COLO829 (cell line): ENCODE results near the gene CDSN.
A peak's percentile ranks its signal among the peaks of the same experiment; 100 is the strongest.

ENCODE experiments used
- DNase-seq: peaks from one replicate; pipeline ENCODE4 v3.0.0; 2012; ENCODE audit warnings: low spot score

Gene CDSN

DNA sequence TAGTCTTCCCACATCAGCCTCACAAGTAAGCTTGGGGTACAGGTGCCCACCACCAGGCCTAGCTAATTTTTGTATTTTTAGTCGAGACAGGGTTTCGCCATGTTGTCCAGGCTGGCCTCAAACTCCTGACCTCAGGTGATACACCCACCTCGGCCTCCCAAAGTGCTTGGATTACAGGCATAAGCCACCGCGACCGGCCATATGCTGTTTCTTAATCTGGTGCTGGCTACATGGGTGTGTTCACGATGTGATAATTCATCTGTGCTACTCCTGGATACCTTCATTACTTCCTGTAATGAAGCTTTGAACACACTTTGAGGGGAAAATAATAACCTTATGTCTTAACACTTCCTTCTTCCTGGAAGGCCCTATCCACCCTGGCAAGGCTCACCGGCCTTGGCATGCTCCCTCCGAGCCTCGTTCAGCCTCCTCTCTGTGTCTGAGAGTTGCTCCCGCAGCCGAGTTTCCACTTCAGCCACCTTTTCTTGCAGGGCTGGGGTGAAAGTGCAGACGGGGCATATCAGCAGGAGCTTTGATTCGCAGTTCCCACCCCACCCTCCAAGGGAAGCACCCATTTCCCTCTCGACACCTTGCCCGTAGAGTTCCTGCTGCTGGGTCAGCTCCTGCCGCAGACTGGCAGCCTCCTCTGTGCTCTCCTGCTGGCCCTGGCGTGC is 24.2 kb upstream of the CDSN start:
- no peak for DNase-seq

DNA sequence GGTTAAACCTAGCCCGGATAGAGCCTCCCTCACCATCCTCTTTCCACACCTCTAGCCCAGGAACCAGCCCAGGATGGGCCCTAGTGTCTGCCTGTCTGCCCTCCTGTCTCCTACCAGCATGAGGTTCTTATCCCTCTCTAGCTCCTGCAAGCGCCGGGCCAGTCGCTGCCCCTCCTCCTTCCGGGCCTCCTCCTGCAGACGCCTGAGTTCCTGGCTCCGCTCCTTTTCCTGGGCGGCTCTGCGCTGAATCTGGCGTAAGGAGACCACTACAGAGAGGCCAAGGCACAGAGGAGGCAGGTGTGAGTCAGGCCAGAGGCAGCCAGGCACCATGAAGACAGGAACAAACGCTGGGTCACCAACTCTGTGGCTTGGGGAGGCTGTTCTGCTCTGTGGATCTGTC is 22.9 kb upstream of the CDSN start:
- no peak for DNase-seq

DNA sequence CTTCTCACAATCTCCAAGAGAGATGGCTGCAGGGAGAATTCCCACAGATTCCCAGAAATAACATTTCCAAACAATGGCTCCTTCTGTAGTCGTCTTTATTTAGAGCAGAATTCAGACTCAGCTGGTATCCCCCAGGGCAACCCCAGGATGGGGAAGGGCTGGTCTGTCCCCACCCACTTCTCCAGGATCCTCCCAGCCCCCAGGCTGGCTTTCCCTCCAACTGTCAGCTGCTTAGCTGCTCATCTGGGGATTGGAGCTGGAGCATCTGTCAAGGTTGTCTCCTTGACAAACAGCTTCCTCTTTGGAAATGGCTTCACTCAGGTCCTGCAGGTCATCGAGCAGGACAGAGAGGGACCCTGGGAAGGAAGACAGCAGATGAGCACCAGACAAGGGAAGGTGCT is 22.1 kb upstream of the CDSN start:
- DNase-seq = peak; percentile 84

DNA sequence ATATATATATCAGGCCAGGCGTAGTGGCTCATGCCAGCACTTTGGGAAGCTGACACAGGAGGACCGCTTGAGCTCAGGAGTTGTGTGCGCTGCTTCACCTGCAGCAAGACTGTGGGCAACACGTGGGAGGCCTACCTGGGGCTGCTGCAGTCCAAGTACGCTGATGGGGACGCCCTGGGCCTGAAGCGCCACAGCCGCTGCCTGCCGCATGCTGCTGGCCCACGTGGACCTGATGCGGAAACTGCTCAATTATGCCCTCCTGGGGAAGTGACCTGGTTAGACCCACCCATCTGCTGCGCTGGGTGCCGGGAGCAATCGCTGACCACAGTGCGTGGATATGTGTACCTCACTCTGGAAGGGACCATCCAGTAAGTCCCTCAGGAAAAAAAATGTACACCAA is 20.4 kb upstream of the CDSN start:
- no peak for DNase-seq

DNA sequence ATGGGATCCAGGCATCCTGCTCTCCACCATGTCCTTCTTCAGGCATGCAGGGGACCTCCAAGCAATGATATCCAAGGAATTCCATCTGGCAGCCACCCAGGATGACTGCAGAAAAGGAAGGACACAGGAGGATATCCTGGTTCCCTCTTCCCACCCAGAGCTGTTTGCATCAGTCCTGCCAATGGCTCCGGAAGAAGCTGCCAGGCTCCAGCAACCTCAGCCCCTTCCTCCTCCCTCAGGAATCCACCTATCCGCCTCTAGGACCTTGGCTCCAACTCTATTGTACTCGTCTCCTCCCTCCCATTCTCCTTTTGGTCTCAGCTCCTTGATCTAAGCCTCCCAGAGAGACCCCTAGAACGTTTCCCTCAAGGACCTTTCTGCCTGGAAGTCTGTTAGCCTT is 19.4 kb upstream of the CDSN start:
- DNase-seq = no peak

DNA sequence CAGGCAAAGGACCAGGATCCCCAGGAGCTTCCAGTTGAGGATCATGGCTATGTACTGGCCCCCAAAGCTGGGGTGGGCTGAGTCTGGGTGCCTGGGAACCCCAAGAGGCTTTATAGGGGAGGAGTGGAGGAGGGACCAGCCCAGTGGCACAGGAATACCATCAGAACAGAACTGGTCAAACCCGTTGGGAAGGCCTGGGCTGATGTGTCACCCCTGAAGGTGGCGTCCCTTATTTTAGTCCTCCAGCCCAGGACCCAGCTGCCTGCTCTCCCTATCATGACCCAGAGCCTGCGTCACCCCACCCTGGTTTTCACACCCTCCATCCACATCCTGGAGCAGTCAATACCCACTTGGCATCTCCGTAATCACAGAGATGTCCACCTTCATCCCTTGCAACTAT is 18.7 kb upstream of the CDSN start, which contains the start of gene PSORS1C2:
TSS of gene PSORS1C2 (minus strand) at position 85 of the 400 bp plus-strand sequence. CDS start at position 45, 40 bp downstream.
- DNase-seq = no peak

DNA sequence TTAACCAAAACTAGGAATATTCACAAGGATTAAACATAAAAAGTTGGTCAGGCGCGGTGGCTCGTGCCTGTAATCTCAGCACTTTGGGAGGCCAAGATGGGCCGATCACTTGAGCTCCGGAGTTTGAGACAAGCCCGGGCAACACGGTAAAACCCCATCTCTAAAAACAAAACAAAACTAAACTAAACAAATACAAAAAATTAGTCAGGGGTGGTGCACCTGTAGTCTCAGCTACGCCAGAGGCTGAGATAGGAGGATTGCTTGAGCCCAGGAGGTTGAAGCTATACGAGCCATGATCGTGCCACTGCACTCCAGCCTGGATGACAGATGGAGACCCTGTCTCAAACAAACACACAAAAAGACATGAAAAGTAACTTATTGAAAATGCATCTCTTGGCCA is 15.5 kb upstream of the CDSN start:
- DNase-seq = no peak

DNA sequence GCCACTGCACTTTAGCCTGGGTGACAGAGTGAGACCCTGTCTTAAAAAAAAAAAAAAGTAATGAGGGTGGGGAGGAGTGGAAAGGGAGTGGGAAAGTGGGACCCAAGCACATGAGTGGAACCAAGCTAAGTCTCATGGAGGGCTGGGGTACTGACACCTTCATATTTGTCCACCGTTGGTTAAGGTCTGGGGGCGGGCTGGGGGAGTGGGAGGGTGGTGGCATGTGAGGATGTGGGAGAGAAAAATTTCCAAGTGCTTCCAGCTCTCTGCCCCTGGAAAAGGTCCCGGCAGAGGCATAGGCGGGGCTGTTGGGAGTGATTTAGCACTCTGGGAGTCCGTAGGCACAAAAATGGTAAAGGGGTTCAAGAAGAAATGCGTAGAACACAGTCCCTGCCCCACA is 12.6 kb upstream of the CDSN start:
- DNase-seq = no peak

DNA sequence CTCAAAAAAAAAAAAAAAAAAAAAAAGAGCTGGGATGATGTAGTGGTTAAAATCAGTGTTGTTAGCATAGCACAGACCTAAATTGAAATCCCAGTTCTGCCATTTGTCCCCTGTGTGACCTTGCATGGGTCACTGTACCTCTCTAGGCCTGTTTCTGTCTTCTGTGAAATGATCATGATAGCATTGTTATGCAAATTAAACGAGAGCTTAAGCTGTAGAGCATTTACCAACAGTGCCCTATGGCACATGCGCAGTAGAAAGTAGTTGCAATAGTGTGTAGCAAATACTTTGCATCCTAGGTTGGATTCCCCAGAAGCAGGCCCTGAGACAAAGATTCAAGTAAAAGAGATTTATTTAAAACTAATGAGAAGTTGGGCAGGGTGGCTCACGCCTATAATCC is 11.3 kb upstream of the CDSN start:
- no peak for DNase-seq

DNA sequence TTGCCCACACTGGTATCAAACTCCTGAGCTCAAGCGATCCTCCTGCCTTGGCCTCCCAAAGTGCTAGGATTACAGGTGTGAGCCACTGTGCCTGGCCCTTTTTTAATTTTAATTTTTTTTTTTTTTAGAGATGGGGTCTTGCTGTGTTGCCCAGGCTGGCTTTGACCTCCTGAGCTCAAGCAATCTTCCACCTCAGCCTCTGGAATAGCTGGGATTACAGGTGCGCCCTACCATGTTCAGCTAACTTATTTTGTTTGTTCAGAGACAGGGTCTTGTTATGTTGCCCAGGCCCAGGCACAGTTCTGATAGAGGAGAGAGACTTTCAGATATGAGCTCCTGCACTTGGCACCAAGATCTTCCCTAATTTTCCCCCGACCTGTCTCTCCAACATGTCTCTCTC is 10.5 kb upstream of the CDSN start:
- no peak for DNase-seq

DNA sequence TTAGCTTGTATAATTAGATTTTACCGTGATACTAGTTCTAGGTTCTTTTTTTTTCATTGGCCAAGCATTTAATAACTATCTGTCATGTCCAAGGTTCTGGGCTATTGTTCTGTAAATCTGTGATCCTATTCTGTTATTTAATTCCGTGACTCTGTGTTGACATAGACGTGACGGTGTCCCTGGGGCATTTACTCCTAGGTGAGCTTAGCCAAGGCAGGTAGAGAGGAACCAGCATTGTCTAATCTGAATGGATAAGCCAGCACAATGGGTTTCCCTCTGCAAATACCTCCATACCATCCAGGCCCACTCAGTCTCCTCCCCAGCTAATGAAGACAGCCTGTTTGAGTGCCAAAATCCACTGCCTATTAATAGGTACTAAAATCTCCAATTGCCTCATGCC is 8.9 kb upstream of the CDSN start:
- no peak for DNase-seq

DNA sequence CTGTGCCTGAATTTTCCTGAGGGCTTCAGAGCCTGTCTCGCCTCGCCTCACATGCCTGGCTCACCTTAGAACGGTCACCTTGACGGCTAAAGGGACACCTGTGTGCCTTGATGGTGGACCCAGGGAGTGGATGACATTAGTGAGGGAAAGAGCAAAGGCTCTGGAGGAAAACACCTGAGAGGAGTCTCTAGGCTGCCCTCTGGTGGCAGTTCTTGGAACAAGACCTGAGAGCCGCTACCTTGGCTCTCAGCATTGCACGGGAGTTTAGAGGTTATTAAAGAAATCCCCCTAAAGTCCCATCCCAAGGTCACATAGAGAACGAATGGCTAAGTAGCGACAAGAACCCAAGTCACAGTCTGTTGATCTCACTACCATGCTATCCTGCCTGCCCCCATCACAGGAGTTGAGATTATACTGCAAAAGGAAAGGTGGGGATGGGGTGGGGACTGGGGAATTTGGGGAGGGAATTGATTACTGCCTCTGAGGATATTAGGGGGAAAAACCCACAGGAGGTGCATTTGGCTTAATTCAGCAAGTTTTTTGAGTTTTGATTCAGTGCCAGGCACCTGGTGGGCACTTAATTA is 7.9 kb upstream of the CDSN start:
- peak; percentile 48 for DNase-seq

DNA sequence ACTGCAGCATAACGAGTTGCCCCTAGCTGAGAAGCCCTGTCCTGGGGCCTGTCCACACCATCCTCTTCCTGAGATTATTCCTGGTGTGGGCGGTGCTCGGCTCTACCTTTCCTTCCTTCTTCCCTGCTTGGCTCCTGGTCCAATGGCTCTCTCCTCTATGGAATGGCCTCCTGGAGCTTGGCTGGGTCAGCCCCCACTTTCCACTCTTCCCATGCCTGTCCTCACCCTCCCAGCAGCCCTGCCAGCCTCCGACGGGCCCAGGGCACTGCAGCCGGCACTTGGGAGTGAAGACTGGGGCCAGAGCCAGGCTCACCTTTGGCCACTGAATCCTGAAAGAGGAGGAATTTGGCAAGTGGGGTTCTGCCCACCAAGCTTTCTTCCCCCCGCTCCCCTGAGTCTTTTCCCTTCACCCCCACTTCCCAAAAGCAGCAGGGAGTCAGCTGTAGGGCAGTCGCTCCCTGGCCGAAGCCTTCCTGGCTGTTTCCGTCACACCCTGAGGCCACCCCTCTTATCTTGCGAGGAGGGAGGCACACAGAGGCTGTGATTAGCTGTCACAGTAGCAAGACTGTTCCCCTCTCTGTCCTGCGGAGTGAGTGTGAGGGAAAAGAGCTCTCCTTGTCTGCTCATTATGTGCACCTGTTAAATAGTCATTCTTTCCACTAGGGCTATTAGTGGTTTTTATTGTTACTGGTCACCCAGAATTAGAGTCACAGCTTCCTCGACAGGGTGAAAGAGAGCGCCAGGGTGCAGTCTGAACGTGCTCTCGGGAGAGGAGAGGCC is 6.3 kb upstream of the CDSN start:
- DNase-seq = no peak

DNA sequence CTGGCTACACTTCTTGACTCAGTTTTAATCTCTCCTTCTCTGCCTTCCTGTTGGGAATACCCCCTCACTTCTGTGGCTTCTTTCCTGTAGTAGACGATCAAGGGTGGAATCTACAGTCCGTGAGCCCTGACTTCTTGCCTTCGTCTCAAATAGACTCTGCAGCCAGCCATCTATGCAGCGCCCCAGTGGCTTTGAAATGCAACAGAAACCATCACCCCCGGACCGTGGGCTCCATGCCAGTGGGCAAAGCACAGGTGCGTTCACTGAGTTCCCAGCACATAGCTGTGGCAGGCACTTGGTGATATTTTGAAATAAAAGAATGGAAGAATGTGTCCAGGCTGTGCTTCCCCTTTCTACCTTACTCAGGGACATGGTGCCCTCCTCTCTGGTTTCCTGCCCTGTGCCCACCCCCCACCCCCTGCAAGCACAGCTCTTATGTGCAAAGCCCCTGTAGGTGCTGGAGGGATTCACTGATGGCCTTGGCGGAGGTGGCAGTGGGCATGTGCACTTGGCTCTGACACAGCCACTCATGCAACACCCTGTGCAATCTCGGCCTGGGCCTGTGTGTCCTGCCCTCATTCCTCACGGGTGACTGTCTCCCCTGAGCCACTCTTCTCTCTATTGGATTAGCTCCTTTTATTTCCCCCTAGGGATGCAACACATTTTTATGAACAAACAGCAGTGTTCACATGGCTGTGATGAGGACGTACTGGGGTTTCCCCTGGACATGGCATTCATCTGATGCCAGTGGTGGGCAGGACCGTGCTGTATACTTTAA is 5.5 kb upstream of the CDSN start:
- DNase-seq = no peak

DNA sequence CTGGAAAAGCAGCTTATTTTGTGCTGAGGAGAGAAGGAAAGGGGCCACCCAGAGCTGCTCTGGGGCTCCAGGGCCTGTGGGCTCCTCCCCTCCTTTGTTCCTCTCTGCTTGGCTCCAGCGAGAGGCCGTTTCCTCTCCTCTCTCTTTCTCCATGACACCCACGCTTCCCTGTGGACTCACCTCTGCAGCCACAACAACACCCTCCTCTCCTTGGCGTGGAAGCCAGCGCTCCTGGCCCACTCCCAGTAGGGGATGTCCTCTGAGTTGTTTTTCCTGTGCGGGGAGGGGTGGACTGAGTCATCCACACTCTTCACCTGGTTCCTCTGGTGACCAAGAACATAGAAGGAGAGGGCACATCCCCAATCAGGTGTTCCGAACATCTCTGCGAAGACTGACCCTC is 4.9 kb upstream of the CDSN start:
- no peak for DNase-seq

DNA sequence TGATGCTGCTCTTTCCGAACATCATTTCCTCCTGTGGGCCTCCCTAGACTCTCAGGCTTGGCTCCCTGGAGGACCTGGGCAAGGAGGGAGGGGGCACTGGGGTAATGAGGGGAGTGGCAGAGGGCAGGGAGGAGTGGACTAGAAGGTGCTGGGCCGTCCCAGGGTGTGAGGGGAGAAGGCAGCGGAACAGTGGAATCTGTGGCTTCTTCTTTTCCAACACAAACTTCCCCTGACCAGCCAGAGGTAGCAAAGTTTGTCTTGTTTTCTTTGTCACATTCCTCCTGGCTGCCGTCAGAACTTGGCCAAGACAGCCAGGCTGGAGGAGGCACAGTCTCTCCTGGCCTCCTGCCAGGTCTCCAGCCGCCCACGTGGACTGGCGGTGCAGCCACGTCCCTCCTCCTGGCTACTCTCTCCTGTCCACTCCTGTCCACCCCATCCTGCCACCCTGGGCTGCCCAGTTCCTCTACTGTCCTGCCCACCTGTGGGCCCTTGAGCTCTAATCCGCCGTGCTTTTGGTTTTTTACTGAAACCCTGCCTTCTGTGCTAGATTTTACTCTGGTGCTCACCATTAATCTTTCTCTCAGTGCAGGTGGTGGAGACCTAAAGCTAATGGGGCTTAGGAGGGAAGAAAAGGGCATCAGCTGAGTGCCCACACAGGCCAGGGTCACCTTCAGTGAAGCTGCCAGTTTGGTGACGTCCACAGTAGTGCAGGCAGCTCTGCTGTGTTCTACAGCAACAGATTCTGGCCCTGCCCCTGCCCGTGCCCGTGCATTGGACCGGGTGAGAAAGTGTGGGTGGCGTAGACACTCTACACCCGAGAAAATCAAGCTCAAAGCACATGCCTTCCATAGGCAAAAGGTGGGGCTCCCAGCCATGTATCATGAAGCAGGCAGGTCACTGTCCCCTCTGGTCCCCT is 2.8 kb upstream of the CDSN start:
- peak; percentile 58 for DNase-seq

DNA sequence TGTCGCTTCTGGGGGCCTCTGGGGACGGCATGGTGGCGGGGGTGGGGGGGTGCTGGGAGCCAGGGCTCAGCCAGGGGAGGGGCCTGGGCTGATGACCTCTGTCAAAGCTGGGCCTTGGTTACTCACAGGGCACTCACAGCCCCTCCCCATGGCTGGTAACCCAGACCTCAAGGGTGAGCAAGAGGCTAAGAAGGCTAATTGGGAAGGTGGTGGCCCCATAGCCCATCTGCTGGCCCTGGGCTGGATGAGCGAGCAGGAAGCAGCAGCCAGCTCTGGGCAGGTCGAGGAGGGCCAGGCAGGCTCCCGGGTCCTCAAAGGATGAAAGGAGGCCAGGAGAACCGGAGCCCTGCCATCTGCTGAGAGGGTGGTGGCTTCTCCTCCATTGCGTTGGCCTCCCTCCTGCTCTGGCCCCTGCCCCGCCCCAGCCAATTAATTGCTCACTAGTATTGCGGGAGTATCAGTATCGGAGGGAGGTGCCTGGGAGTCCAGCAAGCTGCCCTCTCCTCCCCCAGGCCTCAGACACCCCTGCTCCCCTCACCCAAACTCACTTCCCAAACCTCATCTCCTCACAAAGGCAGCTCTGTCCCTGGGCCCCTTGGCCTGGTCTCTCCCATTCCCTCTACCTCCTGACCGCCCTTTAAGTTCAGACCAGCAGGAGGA is 1.0 kb upstream of the CDSN start:
- no peak for DNase-seq

DNA sequence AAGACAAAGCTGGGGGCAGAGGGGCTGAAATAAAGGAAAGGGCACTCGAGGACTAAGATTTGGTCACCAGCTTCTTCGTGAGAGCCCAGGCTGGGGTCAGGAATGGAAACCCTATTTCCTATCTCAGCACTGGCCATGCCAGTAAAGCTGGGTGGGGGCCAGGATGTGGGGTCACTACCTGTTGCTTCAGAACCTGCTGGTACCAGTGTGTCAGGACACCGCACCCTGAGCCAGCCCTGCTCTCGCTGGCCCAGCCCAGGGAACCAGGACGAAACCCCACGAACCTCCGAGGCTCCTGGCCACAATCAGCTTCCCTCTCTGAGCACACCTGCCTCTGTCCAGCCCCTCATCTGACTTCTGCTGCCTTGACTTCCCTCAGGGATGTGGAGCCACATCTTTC is 2.1 kb downstream of the CDSN start:
- no peak for DNase-seq

DNA sequence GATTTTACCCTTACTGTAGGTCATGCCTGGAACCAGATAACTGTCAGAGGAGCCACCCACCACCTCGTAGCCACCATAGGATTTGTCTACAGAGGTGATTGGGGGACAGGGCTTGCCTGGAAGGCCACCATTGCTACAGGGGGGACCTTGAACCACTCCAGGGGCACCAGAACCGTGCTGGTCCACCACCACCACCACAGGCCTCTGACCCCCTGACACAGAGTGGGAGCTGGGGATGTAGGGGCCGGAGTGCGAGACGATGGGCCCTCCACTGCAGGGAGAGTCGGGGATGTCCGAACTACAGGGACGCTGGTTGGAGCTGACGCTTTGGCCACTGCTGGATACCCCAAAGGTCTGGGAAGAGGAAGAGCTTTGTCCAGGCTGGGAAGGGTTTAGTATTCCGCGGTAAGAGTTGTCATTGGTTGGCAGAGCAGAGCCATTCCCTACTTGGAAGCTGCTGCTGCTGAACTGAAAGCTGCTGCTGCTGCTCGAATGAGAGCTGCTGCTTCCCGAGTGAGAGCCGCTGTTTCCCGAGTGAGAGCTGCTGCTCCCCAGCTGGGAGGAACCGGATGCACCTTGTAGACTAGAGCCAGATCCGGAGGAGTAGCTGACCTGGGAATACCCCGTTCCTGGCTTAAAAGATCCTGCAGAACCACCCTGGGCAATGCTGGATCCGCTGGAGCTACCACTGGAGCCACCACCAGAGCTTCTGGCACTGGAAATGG is 3.4 kb downstream of the CDSN start:
- DNase-seq = no peak

DNA sequence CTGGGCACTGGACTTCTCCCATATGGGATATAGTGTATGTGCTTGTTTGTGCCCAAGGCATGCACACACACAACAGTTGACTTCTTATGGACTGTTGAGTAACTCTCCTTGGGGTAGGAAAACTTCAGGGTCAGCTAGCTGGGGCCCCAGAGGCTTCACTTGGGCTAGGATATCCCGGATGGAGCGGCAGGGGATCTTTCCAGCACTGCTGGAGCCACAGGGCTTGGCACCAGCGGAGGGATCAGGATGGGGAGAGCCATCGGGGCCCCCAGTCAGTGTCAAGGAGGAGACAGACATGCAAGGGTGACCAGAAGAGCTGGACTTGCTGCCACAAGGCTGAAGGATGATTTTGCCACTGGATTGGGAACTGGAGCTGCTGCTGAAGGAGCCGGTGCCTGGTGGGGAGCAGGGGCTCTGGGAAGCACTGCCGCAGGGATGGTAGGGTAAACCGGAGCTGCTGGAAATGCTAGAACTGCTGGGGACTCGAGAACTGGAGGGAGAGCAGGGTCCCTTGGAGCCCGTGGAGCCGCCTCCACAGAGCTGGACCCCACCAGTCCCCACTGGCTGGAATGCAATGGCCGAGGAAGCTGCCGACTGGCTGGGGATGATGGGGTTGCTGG is 4.2 kb downstream of the CDSN start:
- DNase-seq = no peak
